SKM-1 treated with dmso at 0.1 percent for 144 hours (cell line): ENCODE data around the gene OGDH.

ENCODE experiments used
- DNase-seq: peaks from one replicate; lab custom pipeline; 2025; ENCODE audit not compliant: unreplicated experiment; lab: John Stamatoyannopoulos, UW

Gene OGDH

GRCh38 chr7:44617225-44617890 lies 10.9 kb downstream of the OGDH start:
- no peak for DNase-seq

GRCh38 chr7:44618045-44618444 lies 11.6 kb downstream of the OGDH start:
- no peak for DNase-seq

DNA sequence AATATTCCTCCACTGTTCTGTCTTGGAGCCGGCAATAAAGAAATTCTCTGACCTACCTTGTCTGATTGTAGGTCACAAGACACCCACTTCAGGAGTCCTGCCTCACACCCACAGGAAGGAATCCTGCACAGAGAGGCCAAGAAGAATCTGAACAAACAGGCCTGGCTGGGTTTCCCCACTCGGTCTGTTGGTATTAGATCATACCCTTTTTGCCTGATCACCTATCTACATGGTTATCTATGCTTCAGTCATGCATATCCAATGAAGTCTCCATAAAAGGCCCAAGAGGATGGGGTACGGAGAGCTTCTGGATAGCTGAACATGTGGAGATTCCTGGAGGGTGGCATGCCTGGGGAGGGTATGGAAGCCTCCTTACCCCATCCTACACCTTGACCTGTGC lies 12.3 kb downstream of the OGDH start:
- no peak for DNase-seq

- no peak for DNase-seq
Observed at GRCh38 chr7:44621034-44621749, 14.8 kb downstream of the OGDH start.

DNA sequence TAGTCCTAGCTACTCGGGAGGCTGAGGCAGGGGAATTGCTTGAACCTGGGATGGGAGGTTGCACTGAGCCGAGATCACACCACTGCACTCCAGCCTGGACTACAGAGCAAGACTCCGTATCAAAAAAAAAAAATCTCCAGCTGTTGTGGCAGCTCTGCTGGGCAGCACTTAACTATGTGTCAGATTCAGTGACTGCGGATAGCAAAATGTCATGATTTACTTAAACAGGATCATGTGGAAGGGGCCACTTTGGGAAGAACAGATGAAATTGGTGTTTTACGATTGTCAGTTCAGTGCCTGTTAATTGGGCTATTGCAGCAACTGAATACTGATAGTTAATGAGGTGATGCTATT lies 15.3 kb downstream of the OGDH start:
- DNase-seq: no peak

DNA sequence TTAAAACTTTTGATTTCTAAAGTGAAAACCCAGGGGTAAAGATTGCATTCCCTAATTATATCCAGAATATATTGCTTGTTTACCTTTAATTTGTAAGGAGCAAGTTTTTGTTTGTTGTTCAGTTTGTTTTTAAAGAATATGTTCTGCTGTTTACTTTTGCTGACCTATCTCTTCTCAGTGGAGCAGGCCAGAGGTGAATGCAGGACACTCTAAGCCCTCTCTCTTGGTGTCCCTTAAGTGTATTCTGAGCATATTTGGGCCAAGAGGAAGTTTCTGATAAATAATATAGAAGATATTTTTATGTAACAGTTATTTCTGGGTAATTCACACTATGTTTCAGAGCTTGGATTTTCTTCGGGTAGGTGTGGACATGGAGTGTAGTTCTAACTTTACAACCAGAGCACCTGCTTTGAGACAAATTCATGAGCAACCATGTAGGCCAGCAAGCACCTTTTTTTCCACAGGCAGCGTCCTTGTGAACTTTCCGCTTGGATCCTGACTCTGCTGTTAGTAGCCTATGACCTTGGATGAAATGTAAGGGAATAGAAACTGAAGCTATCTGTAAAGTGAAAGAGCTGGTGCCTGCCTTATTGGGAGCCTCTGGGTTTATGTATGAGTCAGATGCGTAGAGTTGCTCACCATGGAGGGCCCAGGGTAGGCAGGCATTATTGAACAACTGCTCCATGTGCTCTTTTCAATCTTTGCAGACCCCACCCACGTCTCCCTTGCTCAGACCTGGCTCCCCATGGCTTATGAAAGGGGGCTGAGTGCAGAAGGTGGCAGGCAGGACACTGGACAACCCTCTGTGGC lies 16.1 kb downstream of the OGDH start:
- DNase-seq: no peak

DNA sequence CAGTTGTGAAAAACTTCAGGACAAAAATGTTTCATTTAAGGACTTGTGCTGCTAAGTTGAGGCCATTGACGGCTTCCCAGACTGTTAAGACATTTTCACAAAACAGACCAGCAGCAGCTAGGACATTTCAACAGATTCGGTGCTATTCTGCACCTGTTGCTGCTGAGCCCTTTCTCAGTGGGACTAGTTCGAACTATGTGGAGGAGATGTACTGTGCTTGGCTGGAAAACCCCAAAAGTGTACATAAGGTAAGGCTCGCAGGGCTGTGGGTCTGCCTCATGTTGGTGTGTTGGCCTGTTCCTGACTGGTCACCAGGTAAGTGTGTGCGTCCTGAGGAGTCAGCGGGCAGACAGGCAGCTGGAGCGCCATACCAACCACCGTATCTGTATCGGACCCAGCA lies 17.9 kb downstream of the OGDH start:
- no peak for DNase-seq

DNA sequence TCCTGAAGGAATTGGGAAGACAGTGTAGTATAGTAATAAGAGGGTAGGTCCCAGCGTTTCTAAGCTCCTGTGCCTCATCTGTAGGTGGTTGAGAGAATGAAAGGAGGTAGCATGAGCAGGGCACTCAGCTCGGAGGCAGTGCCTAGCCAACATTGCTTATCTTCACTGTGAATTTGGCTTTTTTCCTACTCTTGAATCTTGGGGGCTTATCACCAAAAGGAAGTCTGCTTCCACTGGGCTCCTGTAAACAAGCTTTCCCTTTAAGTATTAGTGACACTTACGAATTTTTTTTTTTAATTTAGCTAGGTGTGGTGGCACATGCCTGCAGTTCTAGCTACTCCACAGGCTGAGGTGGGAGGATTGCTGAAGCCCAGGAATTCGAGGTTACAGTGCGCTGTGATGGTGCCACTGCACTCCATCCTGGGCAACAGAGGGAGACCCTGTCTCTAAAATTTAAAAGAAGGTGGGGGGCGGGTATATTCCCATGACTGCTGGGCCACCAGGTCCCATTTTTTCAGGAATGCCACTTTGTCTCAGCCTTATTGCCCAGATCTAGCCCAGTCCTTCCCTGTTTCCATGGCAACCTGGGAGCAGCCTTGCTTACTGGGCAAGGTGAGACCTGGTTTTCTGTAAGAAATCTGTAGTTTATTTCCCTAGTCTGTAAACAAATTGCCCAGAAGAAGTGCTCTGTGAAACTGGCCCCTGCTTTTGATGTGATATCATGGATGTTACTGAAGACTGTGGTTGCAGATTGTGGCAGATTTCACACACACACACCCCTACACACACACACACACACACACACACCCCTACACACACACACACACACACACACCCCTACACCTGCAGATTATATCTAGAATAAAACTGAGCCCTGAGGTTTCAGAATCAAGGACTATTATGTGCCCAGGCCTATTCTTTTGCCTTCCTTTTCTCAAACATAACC lies 19.4 kb downstream of the OGDH start:
- no peak for DNase-seq

DNA sequence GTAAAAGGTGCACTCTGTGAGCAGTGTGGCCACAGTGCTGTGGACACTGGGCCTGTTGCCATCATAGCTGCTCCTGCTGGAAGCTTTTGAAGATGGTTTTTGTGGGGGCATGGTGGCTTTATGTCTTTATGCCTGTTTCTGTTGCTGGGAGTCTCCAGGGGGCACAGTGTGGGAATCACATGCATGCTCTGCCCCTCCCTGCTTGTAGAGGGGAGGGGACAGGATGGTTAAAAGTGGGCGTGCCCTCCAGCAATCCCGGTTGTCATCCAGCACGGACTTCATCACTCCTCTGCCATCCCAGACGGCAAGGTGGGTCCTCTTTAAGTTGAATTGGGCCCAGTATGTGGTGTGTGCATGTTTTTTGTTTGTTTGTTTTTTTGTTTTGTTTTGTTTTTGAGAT lies 20.2 kb downstream of the OGDH start:
- no peak for DNase-seq

- peak; percentile 41 for DNase-seq
Observed at GRCh38 chr7:44629829-44630522, 23.5 kb downstream of the OGDH start.

GRCh38 chr7:44630792-44631457 lies 24.5 kb downstream of the OGDH start:
- DNase-seq: no peak

DNA sequence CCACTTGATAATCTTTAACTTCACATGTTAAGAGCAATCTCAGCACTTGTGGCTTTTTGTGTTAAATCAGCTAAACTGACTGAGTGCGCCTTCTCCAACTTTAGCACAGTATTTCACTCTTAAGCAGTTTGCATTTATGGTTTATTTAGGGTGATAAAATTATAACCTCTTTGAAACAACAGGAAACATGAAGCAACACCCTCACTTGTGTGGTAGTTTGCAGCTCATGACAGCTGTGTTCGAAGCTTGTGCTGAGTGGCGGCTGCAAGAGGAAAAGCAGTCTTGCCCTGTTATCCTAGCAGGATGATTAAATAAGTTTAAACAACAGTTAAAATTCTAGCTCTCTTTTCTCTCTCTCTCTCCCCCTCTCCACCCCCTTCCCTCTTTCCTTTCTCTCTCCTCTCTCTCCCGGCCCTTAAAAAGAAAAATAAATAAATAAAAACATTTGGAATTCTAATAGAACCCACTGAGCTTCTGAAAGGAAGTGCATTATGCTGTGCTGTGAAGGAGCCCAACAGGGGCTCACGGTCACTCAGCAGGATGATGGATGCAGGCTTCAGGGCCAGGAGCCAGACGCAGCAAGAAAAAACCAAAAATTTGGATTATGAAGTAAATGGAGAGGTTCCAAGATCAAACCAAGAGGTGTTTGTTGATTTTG lies 25.2 kb downstream of the OGDH start:
- no peak for DNase-seq

GRCh38 chr7:44632196-44632595 lies 25.8 kb downstream of the OGDH start:
- no peak for DNase-seq

DNA sequence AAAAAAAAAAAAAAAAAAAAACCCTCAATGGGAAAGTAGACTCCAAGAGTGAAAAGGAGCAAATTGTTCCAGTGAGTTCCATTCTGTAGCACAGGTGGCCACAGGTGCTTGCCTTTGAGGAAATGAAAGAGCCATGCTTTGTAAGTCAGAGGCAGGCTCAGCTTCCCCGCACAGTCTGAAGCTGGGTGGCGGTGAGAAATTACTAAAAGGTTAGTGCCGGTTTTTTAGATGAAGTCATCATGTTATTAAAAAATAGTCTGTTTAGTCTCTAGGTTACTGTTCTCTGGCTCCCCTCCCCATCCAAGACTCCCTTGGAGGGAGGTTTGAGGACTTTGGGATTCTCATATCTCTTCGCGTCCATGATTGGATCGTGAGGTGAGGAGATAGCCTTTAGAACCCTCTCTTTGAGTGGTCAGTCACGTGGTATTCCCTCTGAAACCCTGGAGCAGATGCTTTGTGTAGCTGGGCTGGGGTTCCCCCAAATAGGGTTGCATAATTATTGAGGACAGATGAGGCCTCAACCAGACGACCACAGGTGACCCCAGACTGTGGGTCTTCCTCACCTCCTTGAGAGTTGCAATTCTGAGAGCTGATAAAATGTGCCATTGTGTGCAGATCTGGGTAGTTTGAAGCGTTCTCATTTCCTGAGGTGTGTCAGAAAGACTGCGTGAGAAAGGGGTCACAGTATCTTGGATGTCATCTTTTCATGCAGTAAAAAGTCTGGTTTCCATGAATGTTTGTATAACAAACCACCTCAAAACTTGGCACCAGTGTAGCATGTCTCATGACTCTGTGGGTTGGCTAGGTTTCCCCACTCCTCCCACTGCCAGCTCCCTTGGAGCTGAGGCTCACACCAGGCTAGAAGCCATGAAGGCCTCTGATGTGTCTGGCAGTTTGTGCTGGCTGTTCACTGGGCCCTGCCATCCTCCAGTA lies 27.1 kb downstream of the OGDH start:
- no peak for DNase-seq

- no peak for DNase-seq
Observed at GRCh38 chr7:44634187-44634838, 27.9 kb downstream of the OGDH start.

GRCh38 chr7:44634839-44635591 lies 28.6 kb downstream of the OGDH start:
- no peak for DNase-seq

GRCh38 chr7:44636041-44636584 lies 29.7 kb downstream of the OGDH start:
- DNase-seq: no peak
